ENCODE results near the gene STUB1.

The STUB1 gene

GRCh38 chr16:689175-689897 lies 9.1 kb downstream of the STUB1 start:
- no peak for TF ChIP-seq CTCF (conservative IDR thresholded peaks at IDR 0.05)
- TF ChIP-seq ZFX (IDR thresholded peaks at IDR 0.05) = no peak
- peak overlapping the region; percentile 83 for H3K27ac ChIP-seq

GRCh38 chr16:691242-691641 lies 11.0 kb downstream of the STUB1 start:
- H3K27ac ChIP-seq = peak overlapping the region; percentile 83; the same call in 1 of the 2 replicates

- H3K27ac ChIP-seq = no peak overlapping the region
- no peak for TF ChIP-seq CTCF (conservative IDR thresholded peaks at IDR 0.05)
- TF ChIP-seq ZFX (IDR thresholded peaks at IDR 0.05) = no peak
Measured at GRCh38 chr16:692356-693108, 12.3 kb downstream of the STUB1 start.

- H3K27ac ChIP-seq = no peak overlapping the region
- no peak for TF ChIP-seq ZFX (IDR thresholded peaks at IDR 0.05)
- TF ChIP-seq CTCF (conservative IDR thresholded peaks at IDR 0.05) = no peak
Measured at GRCh38 chr16:693364-693763, 13.2 kb downstream of the STUB1 start.

- TF ChIP-seq CTCF (conservative IDR thresholded peaks at IDR 0.05) (no peak), ZFX (IDR thresholded peaks at IDR 0.05) (no peak)
- H3K27ac ChIP-seq = no peak overlapping the region
Measured at GRCh38 chr16:693766-694165, 13.6 kb downstream of the STUB1 start.

GRCh38 chr16:694187-694862 lies 14.1 kb downstream of the STUB1 start:
- TF ChIP-seq CTCF (conservative IDR thresholded peaks at IDR 0.05) (no peak), ZFX (IDR thresholded peaks at IDR 0.05) (no peak)
- peak overlapping the region; percentile 94; the same call in 1 of the 2 replicates for H3K27ac ChIP-seq

GRCh38 chr16:694863-695354 lies 14.7 kb downstream of the STUB1 start:
- H3K27ac ChIP-seq = peak overlapping the region; percentile 94
- TF ChIP-seq ZFX (IDR thresholded peaks at IDR 0.05) (no peak), CTCF (conservative IDR thresholded peaks at IDR 0.05) (no peak)

Measured in C4-2B (cell line).